SK-N-SH (cell line): ENCODE measurements around the gene SHB.

Experiments
- CTCF ChIP-seq: fragments of 200-600 bp; sonication (generic); IDR thresholded peaks from 2 replicates; pipeline ENCODE4 v1.6.1; 2017; ENCODE audit warnings: antibody characterized with exemption, mild to moderate bottlenecking, moderate library complexity
- EP300 ChIP-seq, 2 experiments: IDR thresholded peaks; 2 replicates each; pipeline versions ENCODE4 v1.4.0 to v1.6.1; 2012; ENCODE audit warnings: borderline replicate concordance in 1 of 2, low read depth in 1 of 2, low read length in 1 of 2
- EZH2phosphoT487 ChIP-seq: fragments of 200-600 bp; sonication (generic); IDR thresholded peaks from 2 replicates; pipeline ENCODE4 v1.6.1; 2017; ENCODE audit warnings: low read depth, mixed run types, mild to moderate bottlenecking, antibody characterized with exemption, moderate library complexity, borderline replicate concordance
- FOXJ3 ChIP-seq: sonication (generic); formaldehyde crosslinking; IDR thresholded peaks from 2 replicates; pipeline ENCODE4 v1.5.1; 2020; ENCODE audit warnings: mild to moderate bottlenecking, missing genetic modification reagents
- GABPA ChIP-seq: IDR thresholded peaks from 2 replicates; pipeline ENCODE4 v1.4.0; 2012; ENCODE audit warnings: low read depth, mild to moderate bottlenecking
- JUND ChIP-seq: IDR thresholded peaks from 2 replicates; pipeline ENCODE4 v1.4.0; 2012
- MAX ChIP-seq: IDR thresholded peaks from 2 replicates; pipeline ENCODE4 v1.4.0; 2012; ENCODE audit warnings: low read depth
- POLR2AphosphoS5 ChIP-seq: IDR thresholded peaks from 2 replicates; pipeline ENCODE4 v1.6.1; 2012; ENCODE audit warnings: low read depth, low read length
- RAD21 ChIP-seq: IDR thresholded peaks from 2 replicates; pipeline ENCODE4 v1.6.1; 2012; ENCODE audit warnings: mild to moderate bottlenecking, low read length
- REST ChIP-seq: IDR thresholded peaks from 2 replicates; pipeline ENCODE4 v1.6.1; 2012; ENCODE audit warnings: mild to moderate bottlenecking, low read depth, low read length, moderate library complexity
- SIN3A ChIP-seq: IDR thresholded peaks from 2 replicates; pipeline ENCODE4 v1.6.1; 2012; ENCODE audit warnings: low read depth, mild to moderate bottlenecking, low read length, moderate library complexity, borderline replicate concordance
- SMC3 ChIP-seq: IDR thresholded peaks from 2 replicates; pipeline ENCODE4 v1.6.1; 2012; ENCODE audit warnings: low read depth, low read length, improper control_type of control experiment
- YY1 ChIP-seq: IDR thresholded peaks from 2 replicates; pipeline ENCODE4 v1.4.0; 2012; ENCODE audit warnings: low read depth, mild to moderate bottlenecking

GRCh38 chr9:37955781-37956422 is 113.1 kb downstream of the SHB start:
- TF ChIP-seq CTCF, result no peak
- TF ChIP-seq JUND, result no peak
- TF ChIP-seq REST, result no peak
- no peak for TF ChIP-seq FOXJ3 (CRISPR knock-in tag)
- TF ChIP-seq MAX, result no peak
- no peak for TF ChIP-seq GABPA
- TF ChIP-seq POLR2AphosphoS5, result no peak
- no peak for TF ChIP-seq EP300 (IDR thresholded peaks at IDR 0.05; ENCODE audit: borderline replicate concordance in 1 of 2, low read depth in 1 of 2, low read length in 1 of 2)
- no peak for TF ChIP-seq EZH2phosphoT487
- no peak for TF ChIP-seq SMC3
- TF ChIP-seq YY1, result no peak
- no peak for TF ChIP-seq SIN3A
- TF ChIP-seq RAD21, result no peak
